HepG2 (cell line): ENCODE measurements around the gene TMED6. TPM values are rescaled to one million over a fixed set of nuclear protein-coding genes. Genes with fewer than 3 reads are reported as not detected.

Experiments
- ARID4A ChIP-seq: sonication (generic); formaldehyde crosslinking; IDR thresholded peaks from 2 replicates; pipeline ENCODE4 v1.5.0; 2020; ENCODE audit warnings: mild to moderate bottlenecking, missing genetic modification reagents, borderline replicate concordance
- ATF7 ChIP-seq, 2 experiments: fragments of 450-650 bp in 1 of 2; sonication (generic) in 1 of 2; formaldehyde crosslinking in 1 of 2; IDR thresholded peaks; 2 replicates each; pipeline versions ENCODE4 v1.4.0 to v1.6.1; 2016 to 2020; ENCODE audit warnings: antibody characterized with exemption in 1 of 2, mild to moderate bottlenecking in 1 of 2, missing genetic modification reagents in 1 of 2
- DPF2 ChIP-seq: sonication (generic); formaldehyde crosslinking; IDR thresholded peaks from 2 replicates; pipeline ENCODE4 v1.4.0; 2020; ENCODE audit warnings: mild to moderate bottlenecking, low read depth, missing genetic modification reagents, borderline replicate concordance
- DRAP1 ChIP-seq: IDR thresholded peaks from 2 replicates; pipeline ENCODE4 v1.6.1; 2016; ENCODE audit warnings: missing genetic modification reagents, missing compliant biosample characterization
- EED ChIP-seq: sonication (generic); formaldehyde crosslinking; IDR thresholded peaks from 2 replicates; pipeline ENCODE4 v1.5.0; 2020; ENCODE audit warnings: mild to moderate bottlenecking, missing genetic modification reagents
- ETV6 ChIP-seq: sonication (generic); formaldehyde crosslinking; conservative IDR thresholded peaks from 2 replicates; pipeline ENCODE4 v1.4.0; 2020; ENCODE audit warnings: missing genetic modification reagents
- GABPB1 ChIP-seq: IDR thresholded peaks from 2 replicates; pipeline ENCODE4 v1.6.1; 2016; ENCODE audit warnings: mild to moderate bottlenecking, missing genetic modification reagents, moderate library complexity, missing compliant biosample characterization
- KAT2B ChIP-seq: fragments of 150-350 bp; IDR thresholded peaks from 2 replicates; pipeline ENCODE4 v1.6.1; 2014; ENCODE audit warnings: low read depth, low read length, borderline replicate concordance
- KDM5B ChIP-seq: sonication (generic); formaldehyde crosslinking; IDR thresholded peaks from 2 replicates; pipeline ENCODE4 v1.4.0; 2020; ENCODE audit warnings: missing genetic modification reagents, mild to moderate bottlenecking, borderline replicate concordance
- NCOR1 ChIP-seq: fragments of 200-600 bp; sonication (generic); IDR thresholded peaks from 2 replicates; pipeline ENCODE4 v1.7.0; 2017; ENCODE audit warnings: antibody characterized with exemption, low read length, borderline replicate concordance
- ZBTB14 ChIP-seq: sonication (generic); formaldehyde crosslinking; IDR thresholded peaks from 2 replicates; pipeline ENCODE4 v1.4.0; 2020; ENCODE audit warnings: missing genetic modification reagents
- ZBTB26 ChIP-seq: IDR thresholded peaks from 2 replicates; pipeline ENCODE4 v1.6.1; 2016; ENCODE audit warnings: missing compliant biosample characterization, missing genetic modification reagents, borderline replicate concordance
- ZFP36L1 ChIP-seq: sonication (generic); formaldehyde crosslinking; IDR thresholded peaks from 2 replicates; pipeline ENCODE4 v1.8.0; 2022; ENCODE audit warnings: mild to moderate bottlenecking, missing genetic modification reagents, moderate library complexity
- ZNF558 ChIP-seq: sonication (generic); formaldehyde crosslinking; IDR thresholded peaks from 2 replicates; pipeline ENCODE4 v1.9.0; 2022; ENCODE audit warnings: mild to moderate bottlenecking, missing genetic modification reagents, borderline replicate concordance
- ZNF598 ChIP-seq: sonication (generic); formaldehyde crosslinking; IDR thresholded peaks from 2 replicates; pipeline ENCODE4 v1.5.1; 2020; ENCODE audit warnings: mild to moderate bottlenecking, missing genetic modification reagents, borderline replicate concordance
- ZNF629 ChIP-seq: sonication (generic); formaldehyde crosslinking; conservative IDR thresholded peaks from 2 replicates; pipeline ENCODE4 v1.5.0; 2020; ENCODE audit warnings: missing genetic modification reagents
- ZNF790 ChIP-seq: sonication (generic); formaldehyde crosslinking; IDR thresholded peaks from 2 replicates; pipeline ENCODE4 v1.8.0; 2022; ENCODE audit warnings: missing genetic modification reagents, mild to moderate bottlenecking, borderline replicate concordance
- ZNF891 ChIP-seq: sonication (generic); formaldehyde crosslinking; IDR thresholded peaks from 2 replicates; pipeline ENCODE4 v1.5.0; 2020; ENCODE audit warnings: mild to moderate bottlenecking, missing genetic modification reagents
- ZZZ3 ChIP-seq: sonication (generic); formaldehyde crosslinking; IDR thresholded peaks from 2 replicates; pipeline ENCODE4 v1.4.0; 2020; ENCODE audit warnings: missing genetic modification reagents, mild to moderate bottlenecking, borderline replicate concordance
- polyA plus RNA-seq, 8 experiments: library from polyadenylated mRNA; depleted of rRNA in 3 of 8; stranded (reverse) in 7 of 8; unstranded in 1 of 8; fragments of >200 nt; fragmentation: Illumina TruSeq in 4 of 8; extraction: Trizol in 4 of 8; gene quantifications; 2 replicates each; pipeline versions ENCODE4 v1.2.1 to v1.2.3, GENCODE V29; 2011 to 2016; ENCODE audit warnings: low read depth in 4 of 8, missing spikeins in 1 of 8, mixed read lengths in 1 of 8; ENCODE audit not compliant: insufficient read depth in 1 of 8
- total RNA-seq, 5 experiments: library from RNA; depleted of rRNA; stranded (reverse); fragments of >200 nt; fragmentation: Illumina TruSeq; extraction: Trizol; gene quantifications; 2 replicates each; pipeline ENCODE4 v1.2.3, GENCODE V29; 2016; ENCODE audit warnings: low read depth in 1 of 5

The TMED6 gene
- total and polyA plus RNA-seq, 2 of the 13 experiments (the other 11 are each of a cell fraction or from before 2014, with no cell fraction given), result 9.8 to 14.4 TPM

GRCh38 chr16:69311533-69312387, 39.8 kb downstream of the TMED6 start (continued):
- TF ChIP-seq NCOR1 (no peak), ZZZ3 (CRISPR knock-in tag) (no peak; the same call in 1 of the 2 replicates), DPF2 (CRISPR knock-in tag) (0 out of 2 replicates have a peak, but pooled peaks have one; percentile 4), ARID4A (CRISPR knock-in tag) (peak; percentile 86), ZNF790 (peak; percentile 84; the same call in 1 of the 2 replicates), ZBTB14 (CRISPR knock-in tag) (0 out of 2 replicates have a peak, but pooled peaks have one; percentile 31), ATF7 (IDR thresholded peaks at IDR 0.05) (no peak), ATF7 (CRISPR knock-in tag; IDR thresholded peaks at IDR 0.05) (0 out of 2 replicates have a peak, but pooled peaks have one; percentile 23), ZNF891 (CRISPR knock-in tag) (0 out of 2 replicates have a peak, but pooled peaks have one; percentile 42), GABPB1 (CRISPR knock-in tag) (peak; percentile 50), KAT2B (no peak), ZNF629 (CRISPR knock-in tag) (peak; percentile 97), ZNF598 (CRISPR knock-in tag) (peak; percentile 42; the same call in 1 of the 2 replicates), ZBTB26 (0 out of 2 replicates have a peak, but pooled peaks have one; percentile 13), ZFP36L1 (CRISPR knock-in tag) (peak; percentile 46; the same call in 1 of the 2 replicates), ZNF558 (CRISPR knock-in tag) (peak; percentile 95; the same call in 1 of the 2 replicates), DRAP1 (CRISPR knock-in tag) (0 out of 2 replicates have a peak, but pooled peaks have one; percentile 37), ETV6 (peak; percentile 61; the same call in 1 of the 2 replicates), KDM5B (CRISPR knock-in tag) (peak; percentile 73; the same call in 1 of the 2 replicates), EED (CRISPR knock-in tag) (no peak; the same call in 1 of the 2 replicates)
